Activated CD4-positive, alpha-beta T cell treated with anti-CD3 and anti-CD28 coated beads, Interleukin-2, amount 50 U/mL, for 48 hours (primary cell): ENCODE results near the gene ATL2.
"Not testable (repeated sequence)": the region's sequence is repeated elsewhere in the genome, so short reads cannot be mapped to it uniquely, and the experiment has no call there.

ENCODE experiments used
- DNase-seq, 2 experiments: peaks; one replicate each; pipeline ENCODE4 v3.0.0-alpha.2; 2020

The ATL2 gene

DNA sequence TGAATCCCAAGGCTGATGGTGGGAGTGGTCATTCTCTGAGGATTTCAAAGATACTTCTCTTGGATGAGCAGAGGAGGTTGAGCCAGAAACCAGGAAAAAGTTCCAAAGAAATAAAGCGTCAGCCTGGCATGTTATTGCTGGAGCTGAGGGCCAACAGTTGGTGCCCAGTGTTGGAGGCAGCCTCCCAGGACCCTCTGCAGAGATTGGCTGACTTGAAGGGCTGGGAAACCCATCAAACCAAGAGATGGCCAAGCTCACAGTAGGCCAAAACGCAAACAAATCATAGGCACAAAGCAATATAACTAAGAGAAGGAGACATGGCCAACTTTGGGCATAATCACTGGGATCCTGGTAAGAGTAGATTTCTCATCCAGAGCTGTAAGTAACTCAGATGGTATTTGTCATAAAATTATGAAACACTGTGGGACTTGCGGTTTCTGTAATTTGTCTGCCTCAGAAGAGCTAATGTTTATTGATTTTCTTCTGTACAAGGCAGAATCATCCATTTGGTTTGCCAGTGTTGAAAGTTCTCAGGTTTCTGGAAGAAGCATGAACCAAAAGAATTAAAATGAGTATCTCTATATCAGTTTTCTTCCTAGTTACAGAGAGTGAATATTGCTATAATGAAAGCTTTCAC is 108.3 kb downstream of the ATL2 start:
- DNase-seq = no peak

- no peak for DNase-seq
Observed at GRCh38 chr2:38268001-38268400, 109.1 kb downstream of the ATL2 start.

DNA sequence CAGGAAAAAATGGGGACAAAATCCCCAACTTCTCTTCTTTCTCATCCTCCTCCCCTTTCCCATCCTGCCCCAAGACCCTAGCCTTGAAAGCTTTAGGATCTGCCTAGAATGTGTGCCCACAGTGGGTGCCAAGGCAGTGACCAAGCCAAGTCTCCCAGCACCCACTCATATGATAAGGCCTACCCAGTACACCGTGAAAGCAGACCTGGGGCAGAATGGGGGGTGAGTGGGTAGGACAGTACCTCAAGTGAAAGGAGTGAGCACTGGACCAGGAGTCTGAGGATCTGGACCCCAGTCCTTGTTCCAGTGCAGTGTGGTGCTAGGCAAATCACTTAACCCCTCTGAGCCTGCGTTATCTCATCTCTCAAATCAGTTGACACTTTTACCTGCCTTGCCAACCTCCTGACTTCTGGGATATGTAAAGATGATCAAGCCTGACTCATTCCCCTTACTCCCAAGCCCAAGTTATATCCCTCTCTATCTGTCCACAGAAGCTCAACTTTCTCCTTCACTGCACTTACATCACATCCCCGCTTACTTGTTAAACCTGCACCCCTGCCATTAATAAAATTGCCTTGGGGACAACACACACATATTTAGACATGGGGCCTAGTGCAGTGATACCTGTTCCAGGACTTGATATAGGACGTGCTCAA is 109.7 kb downstream of the ATL2 start:
- DNase-seq = no peak

- DNase-seq = no peak
Observed at GRCh38 chr2:38266382-38267061, 110.6 kb downstream of the ATL2 start.

- DNase-seq = no peak
Observed at GRCh38 chr2:38265461-38265860, 111.6 kb downstream of the ATL2 start.

- no peak for DNase-seq
Observed at GRCh38 chr2:38264396-38265221, 112.5 kb downstream of the ATL2 start.

- DNase-seq = no peak
Observed at GRCh38 chr2:38263293-38263692, 113.8 kb downstream of the ATL2 start.

DNA sequence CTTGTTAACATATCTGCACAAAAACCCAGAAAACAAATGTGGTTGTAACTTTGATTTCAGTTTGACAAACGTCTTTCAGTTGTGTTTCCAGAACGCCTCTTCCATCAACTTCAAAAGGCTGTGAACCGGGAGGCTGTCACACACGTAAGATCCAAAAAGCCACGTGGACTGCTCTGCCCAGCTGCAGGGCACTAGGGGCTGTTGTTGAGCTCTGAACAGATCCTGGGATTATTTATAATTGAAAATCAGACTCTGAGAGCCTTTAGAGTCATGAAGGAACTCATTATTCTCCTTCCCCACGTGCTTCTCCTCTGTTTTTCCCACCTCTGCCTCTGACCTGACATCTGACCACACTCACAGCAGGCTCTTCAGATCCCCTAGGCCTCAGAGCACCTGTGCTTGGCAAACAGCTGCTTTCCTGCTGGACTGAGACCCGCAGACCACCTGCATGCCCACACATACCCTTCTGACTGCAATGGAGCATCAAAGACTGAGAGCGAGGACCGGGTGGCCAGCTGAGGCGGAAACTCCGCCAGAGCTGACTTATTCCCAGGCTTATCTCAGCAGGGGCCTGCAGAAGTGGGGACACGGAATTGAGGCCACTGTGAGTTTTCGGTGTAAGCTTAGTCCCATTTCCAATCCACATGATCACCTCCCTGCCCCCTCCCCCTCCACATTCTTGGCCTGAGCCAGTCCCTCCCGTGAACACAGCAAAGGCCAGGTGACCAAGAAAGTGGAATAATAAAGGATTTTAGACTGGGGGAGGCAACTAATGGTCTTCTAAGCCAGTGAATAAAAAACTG is 114.8 kb downstream of the ATL2 start:
- DNase-seq = peak; percentile 40 to 55

DNA sequence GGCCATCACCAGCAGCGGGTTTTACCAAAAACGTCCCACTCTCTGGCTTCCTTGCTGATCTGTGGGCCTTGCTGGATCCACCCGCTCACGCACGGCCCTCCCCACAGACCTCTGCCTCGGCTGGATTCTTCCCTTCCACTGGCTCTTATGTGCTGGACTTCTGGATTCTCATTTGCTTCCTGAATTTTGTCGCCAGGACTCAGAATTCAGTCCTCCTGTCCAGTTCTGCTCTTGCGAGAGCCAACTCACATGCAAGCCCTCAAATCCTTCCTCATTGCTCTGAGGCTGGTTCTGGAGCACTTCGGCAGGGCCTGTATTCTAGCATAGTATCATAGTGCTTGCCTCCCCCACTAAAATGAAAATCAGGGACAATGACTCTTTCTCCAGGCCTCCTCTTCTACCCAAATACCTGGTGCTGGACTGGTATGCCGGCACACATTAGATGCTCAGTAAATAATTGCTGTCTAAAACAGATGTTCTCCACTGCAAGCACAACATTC is 115.5 kb downstream of the ATL2 start:
- DNase-seq = peak; percentile 5 to 10

DNA sequence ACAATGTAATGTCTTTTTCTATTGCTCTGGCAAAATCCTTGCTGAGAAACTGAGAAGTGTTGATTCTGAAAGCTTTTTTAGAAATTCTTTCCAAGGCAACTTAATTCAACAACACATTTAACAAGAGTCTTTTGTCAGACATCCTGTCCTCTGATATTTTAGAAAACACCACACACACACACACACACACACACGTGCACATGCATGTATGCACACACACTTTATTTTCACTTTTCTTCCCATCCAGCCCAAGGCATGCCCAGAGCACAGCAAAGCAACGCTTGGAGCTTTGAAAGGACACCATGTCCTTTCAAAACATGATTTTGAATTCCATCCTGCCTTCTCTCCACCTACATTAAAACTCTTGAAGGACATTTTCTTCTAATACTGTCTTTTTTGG is 116.1 kb downstream of the ATL2 start:
- no peak for DNase-seq

GRCh38 chr2:38260469-38260868 is 116.6 kb downstream of the ATL2 start:
- peak; percentile 27 to 40 for DNase-seq

DNA sequence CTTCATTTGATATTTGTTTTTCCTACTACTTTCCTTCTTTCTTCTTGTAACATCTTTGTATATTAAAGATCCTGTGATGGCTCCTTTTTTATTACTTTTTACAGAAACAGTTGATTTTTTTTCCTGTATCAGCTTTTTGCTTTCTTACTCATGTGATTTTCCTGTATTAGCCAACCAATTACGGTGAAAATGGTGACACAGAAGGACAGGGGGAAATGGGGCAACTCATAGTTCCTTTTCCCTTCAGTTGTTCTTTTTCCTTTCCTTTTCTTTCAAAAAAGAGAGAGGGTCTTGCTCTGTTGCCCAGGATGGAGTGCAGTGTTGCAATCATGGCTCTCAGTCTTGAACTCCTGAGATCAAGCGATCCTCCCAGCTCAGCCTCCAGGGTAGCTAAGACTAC is 117.8 kb downstream of the ATL2 start:
- no peak for DNase-seq

- not testable (repeated sequence) for DNase-seq
Observed at GRCh38 chr2:38257680-38258079, 119.4 kb downstream of the ATL2 start.

- no peak for DNase-seq
Observed at GRCh38 chr2:38256610-38257009, 120.5 kb downstream of the ATL2 start.

GRCh38 chr2:38255211-38255610 is 121.9 kb downstream of the ATL2 start:
- no peak for DNase-seq

DNA sequence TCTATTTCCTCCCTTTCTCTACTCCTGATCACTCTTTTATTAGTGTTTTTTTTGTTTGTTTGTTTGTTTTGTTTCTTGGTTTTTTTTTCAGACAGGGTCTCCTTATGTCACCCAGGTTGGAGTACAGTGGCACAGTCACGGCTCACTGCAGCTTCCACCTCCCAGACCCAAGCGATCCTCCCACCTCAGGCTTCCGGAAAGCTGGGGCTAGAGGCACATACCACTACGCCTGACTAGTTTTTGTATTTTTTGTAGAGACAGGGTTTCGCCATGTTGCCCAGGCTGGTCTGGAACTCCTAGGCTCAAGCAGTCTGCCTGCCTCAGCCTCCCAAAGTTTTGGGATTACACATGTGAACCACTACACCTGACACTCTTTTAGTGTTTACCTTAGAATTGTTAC is 122.3 kb downstream of the ATL2 start:
- DNase-seq = no peak

- no peak for DNase-seq
Observed at GRCh38 chr2:38251940-38252339, 125.1 kb downstream of the ATL2 start.

GRCh38 chr2:38248707-38249106 is 128.4 kb downstream of the ATL2 start:
- DNase-seq = no peak

- no peak for DNase-seq
Observed at GRCh38 chr2:38248255-38248654, 128.8 kb downstream of the ATL2 start.

- no peak for DNase-seq
Observed at GRCh38 chr2:38246105-38246504, 131.0 kb downstream of the ATL2 start.

- DNase-seq = no peak
Observed at GRCh38 chr2:38245114-38245641, 131.9 kb downstream of the ATL2 start.

DNA sequence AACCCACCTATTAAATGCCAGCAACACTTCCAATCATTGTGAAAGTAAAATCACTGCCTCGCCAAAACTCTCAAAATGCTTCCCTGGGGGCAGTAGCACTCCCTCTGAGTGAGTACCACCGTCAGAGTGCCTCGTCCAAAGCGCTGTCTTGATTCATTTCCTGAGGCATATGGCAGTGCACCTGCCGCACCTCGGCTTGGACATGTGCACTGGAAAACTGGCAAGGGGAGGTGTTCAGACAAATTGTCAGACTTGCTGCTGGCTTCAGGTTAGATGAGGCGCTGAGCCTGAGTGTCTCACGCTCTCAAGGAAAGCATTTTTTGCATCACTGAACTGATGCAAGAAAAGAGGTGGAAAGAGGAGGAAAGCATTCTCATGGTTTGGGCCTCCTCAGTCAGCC is 132.8 kb downstream of the ATL2 start:
- DNase-seq = no peak
